Stimulated activated CD4-positive, alpha-beta T cell treated with anti-CD3 and anti-CD28 coated beads, Interleukin-1b, Interleukin-23, amount 100 ng/mL, for 1 hour (primary cell): ENCODE results near the gene ANO1.

Experiments
- DNase-seq, 2 donors: peaks; one replicate each; pipeline ENCODE4 v3.0.0-alpha.2; 2020; ENCODE audit warnings: low read depth in 2 of 2

ANO1 gene

DNA sequence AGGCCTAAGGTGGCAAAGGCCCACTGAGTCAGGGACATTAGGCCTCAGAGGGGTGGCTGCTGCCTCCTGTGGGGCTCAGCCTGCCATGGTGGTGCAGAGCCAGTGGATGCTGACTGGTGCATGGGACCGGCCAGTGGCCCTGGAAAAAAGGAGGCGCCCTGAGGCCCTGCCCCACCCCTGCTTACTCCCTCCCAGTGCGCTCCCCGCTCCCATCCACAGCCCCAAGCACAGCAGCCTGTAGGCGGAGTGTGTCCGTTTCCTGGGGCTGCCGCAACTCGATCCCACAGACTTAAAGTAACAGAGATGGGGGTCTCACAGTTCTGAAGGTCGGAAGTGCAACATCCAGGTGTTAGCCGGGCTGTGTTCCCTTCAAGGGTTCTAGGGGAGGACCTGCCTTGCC lies 86.6 kb downstream of the ANO1 start:
- DNase-seq = no peak

DNA sequence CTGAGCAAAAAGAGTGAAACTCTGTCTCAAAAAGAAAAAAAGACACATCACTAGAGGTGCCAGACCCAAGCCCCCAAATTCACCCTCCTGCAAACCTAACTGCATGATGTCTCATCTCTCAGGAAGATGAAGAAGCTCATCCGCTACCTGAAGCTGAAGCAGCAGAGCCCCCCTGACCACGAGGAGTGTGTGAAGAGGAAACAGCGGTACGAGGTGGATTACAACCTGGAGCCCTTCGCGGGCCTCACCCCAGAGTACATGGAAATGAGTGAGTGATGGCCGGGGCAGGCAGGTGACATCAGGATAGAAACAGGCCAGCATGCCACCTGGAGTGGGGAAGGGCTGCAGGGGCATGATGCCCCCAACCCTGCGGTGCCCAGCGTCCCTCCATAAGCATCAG lies 89.0 kb downstream of the ANO1 start:
- no peak for DNase-seq

DNA sequence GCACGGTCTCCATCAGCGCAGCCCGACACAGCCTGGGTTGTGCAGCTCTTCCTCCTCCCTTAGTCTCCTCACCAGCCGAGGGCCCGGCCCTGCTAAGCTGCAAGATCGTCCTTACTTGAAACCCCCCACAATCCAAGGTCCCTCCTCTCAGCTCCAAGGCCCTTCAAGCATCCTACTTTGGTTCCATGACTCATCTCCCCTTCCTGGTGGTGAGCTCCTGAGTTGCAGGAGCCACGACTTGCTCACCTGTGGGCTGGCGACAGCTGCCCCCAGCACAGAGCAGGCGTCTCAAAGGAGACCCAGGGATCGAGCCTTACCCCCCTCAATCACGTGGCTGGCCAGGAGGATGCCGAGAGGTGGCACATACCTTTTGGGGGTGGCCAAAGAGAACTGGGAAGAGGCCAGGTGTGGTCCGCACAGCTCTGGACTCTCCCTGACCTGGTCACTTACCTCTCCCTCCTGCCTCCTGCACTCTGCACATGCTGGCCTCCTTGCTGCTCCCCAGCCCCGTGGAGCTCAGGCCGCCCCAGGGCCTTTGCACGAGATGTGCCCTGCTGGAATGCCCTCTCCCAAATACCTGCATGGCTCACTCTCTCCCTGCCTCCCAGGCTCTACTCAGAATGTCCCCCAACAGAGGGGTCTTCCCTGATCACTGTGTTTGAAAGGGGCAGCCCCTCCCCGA lies 89.7 kb downstream of the ANO1 start:
- DNase-seq = no peak

DNA sequence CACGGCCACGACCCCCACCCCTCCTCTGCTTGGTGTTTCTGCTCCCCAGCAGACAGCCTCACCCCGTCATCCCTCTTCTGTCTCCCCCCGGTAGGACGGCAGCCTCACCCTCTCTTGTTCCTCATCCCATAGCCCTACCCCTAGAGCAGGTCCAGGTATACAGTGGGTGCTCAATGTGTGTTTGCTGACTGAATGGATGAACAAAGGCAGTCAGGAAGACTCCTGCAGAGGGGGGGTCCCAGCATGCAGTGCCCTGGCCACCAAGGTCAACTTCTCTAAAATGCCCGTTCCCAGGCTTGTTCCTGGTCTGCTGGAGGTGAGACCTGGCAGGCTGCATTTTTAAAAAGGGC lies 90.3 kb downstream of the ANO1 start:
- DNase-seq = no peak

- no peak for DNase-seq
These were observed 91.0 kb downstream of the ANO1 start for GRCh38 chr11:70169127-70169526.

DNA sequence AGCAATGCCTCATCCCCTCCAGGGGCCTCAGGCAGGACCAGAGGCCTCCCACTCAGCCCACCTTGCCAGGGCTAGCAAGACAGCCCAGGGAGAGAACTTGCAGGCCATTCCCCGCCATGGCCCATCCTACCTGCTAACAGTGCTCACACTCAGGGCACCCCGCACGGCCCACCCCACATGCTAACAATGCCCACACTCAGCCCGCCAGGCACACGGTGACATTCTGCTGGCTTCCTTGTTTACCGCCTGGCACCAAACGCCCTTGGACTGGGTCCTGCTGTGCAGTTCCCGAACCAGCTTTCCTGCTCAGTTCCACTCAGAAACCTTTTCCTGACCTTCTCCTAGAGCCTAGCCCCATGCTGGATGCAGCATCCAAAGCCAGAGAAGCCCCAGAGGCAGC lies 91.5 kb downstream of the ANO1 start:
- DNase-seq = no peak

DNA sequence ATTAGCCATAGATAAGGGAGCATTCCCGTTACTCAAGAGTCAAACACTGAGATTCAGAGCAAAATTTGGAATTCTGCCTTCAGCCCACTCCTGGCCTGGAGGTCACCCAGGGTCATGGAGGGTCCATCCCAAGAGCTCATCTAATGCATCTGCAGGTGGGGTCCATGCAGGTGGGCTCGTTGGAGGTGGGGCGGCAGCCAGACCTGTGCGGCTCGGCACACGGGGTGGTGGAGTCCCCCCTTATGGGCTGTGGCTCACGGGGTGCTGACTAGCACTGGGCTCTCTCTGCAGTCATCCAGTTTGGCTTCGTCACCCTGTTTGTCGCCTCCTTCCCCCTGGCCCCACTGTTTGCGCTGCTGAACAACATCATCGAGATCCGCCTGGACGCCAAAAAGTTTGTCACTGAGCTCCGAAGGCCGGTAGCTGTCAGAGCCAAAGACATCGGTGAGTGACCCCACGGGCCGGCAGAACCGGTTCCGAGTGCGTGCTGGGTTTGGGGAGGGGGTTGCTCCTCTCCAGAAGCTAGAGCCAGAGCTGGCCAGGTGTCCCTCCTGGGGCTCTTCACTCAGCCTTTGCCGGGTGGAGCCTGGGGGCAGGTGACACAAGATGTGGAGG lies 92.6 kb downstream of the ANO1 start:
- no peak for DNase-seq

- no peak for DNase-seq
These were observed 94.9 kb downstream of the ANO1 start for GRCh38 chr11:70173018-70173417.

DNA sequence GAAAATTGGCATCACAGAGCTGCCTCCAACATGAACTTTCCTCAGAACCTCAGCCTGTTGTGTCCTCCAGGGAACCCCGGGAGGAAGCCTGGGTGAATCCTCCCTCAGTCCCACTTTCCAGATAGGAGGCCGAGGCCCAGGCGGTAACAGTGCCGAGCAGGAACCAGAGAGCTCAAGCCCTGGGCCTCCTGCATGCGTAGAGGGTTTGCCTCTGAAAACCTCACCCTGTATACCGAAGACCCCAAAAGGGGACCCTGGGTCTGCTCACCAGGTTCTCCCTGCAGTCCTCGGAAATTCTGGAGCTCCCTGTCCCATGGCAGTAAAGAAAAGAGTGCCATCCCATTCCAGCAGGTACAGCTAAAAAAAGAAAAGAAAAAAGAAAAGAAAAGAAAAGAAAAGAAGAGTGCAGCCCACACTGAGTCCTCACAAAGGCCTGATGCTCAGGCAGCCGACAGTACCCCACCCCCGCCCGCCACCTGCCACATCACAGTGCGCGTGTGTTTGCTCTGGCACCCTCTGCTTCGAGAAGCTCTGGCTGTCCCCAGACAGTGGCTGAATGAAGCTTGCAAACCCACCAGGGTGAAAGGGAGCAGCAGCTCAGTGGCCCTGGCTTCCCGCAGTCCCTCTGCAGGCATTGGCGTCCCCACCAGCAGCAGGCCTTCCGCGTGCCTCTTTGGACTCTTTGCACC lies 96.6 kb downstream of the ANO1 start:
- DNase-seq = no peak

GRCh38 chr11:70175236-70175698 lies 97.2 kb downstream of the ANO1 start:
- DNase-seq = no peak

- DNase-seq = peak in 1 of 2 donors; percentile 27
These were observed 99.0 kb downstream of the ANO1 start for GRCh38 chr11:70176940-70177689.

DNA sequence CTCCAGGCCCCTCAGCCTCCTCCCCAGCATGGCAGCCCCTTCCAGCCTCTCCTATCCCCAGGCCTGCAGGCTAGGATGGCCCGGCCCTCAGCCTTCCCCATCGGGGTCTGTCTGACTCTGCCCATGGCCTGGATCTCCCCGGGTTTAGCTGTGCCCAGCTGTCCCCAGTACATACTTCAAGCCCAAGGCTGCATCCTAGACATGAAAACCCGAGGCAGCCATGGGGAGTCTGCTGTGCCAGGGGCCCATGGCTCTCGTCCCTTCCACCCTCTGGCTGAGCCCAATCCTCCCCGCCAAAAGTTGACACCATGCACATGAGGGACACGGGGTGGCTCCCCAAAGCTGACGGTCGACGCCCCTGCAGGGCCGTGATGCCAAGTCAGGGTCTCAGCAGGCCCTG lies 102.8 kb downstream of the ANO1 start:
- no peak for DNase-seq

DNA sequence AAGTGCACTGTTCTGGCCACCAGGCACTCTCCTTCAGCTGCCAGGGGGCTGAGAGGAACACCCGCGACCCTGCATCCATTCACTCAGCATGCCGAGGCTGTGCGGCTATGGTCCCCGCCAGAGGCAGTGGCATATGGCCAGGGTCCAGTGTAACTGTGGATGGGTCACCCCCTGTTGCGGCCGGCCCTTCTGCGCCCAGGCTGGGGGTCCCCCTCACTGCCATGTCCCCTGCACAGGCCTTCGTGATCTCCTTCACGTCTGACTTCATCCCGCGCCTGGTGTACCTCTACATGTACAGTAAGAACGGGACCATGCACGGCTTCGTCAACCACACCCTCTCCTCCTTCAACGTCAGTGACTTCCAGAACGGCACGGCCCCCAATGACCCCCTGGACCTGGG lies 104.1 kb downstream of the ANO1 start:
- DNase-seq = no peak

- no peak for DNase-seq
These were observed 104.9 kb downstream of the ANO1 start for GRCh38 chr11:70183032-70183431.

DNA sequence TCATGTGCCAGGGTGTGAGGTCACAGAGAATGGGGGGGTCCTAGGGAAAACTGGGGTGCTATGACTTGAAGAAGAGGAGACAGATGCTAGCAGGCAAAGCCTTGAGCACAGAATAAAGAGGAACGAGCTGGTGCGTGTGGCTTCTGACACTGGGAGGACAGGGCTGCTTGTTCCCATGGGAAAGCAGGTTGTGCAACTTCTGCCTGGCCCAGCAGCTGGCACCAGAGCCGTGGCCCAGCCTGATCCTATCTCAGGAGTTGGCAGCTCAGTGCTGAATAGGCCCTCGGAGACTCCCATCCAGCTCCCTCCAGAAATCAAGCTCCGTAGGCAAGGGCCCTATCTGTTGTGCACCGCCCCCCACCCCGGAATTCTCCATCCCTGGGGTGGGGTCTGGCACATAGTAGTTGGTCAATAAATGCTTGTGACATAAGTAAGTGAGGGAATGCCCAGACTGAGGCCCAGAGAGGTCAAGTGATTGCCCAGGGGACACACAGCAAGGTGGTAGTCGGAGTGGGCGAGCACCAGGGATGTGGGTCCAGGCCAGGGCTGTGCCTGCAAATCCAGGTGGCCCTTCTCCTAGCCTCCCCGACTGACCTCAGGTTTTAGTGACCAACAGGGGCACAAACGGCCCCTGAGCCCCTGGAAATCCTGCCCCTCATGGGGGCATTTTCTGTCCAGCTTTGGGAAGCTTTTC lies 105.5 kb downstream of the ANO1 start:
- DNase-seq = no peak

DNA sequence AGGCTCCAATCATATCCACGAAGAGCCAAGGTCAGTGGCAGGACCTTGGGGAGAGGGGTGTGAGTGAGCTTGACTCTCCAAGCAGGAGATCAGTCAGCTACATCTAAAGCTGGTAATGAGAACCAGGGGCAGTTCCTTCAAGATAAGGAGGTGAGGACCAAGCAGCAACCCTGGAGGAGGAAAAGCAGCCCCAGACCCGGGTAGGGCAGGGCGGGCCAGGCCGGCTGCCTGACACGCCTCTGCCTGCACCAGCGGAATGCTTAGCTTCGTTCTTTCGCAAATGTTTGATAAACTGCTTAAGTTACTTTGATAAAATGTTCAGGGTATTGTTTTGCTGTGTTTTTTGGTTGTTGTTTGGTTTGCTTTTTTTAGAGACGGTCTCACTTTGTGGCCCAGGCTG lies 106.3 kb downstream of the ANO1 start:
- DNase-seq = no peak

GRCh38 chr11:70185348-70186055 lies 107.4 kb downstream of the ANO1 start:
- no peak for DNase-seq

- no peak for DNase-seq
These were observed 108.3 kb downstream of the ANO1 start for GRCh38 chr11:70186420-70186819.

DNA sequence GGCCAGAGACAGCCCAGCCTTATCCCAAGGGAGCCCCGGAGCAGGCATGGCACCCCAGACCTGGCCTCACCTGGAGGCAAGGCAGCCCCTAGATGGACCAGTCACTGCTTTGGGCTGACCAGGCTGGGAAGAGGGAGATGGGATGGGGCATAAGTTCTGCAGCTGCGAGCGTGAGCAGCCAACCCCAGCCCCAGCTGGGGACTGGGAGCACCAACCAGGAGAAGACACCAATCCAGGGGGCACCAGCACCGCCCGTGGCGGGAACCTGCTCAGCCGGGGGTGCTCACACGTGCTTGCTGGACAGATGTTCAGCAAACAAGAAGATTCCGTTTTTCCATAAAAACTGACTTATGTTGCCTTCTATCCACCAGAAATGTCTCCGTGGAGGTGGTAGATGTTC lies 108.8 kb downstream of the ANO1 start:
- no peak for DNase-seq

GRCh38 chr11:70187771-70188170 lies 109.7 kb downstream of the ANO1 start:
- DNase-seq = no peak

DNA sequence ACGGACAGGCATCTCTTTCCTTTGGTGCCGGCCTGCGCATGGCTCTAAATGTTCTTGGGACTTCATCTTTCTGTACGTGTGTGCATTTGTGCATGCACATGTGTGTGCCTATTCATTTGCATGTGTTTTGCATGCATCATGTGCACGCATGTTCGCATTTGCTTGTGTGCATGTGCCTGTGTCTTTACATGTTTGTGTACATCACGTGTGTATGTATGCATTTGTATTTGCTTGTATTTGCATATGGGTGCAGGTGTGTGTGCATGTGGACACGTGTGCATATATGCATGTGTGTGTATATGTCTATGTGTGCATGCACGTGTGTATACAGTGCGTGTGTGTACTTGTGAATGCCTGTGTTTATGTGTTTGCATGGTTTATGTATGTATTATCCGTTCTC lies 111.5 kb downstream of the ANO1 start:
- DNase-seq = no peak
